Fibroblast of pulmonary artery (primary cell): ENCODE results near the gene LGALS14.
"Not testable (repeated sequence)": the region's sequence is repeated elsewhere in the genome, so short reads cannot be mapped to it uniquely, and the experiment has no call there.

Experiments used
- DNase-seq: peaks from one replicate; pipeline ENCODE4 v3.0.0-alpha.2; 2010; ENCODE audit warnings: low read depth
- H3K4me3 ChIP-seq: replicated peaks from 2 replicates; pipeline ENCODE4 v1.5.1; 2011; ENCODE audit warnings: low read depth, mild to moderate bottlenecking, control low read depth, low read length, moderate library complexity
- CTCF ChIP-seq: IDR thresholded peaks from 2 replicates; pipeline ENCODE4 v1.5.1; 2011; ENCODE audit warnings: mild to moderate bottlenecking, control low read depth, low read length, inconsistent platforms; ENCODE audit errors: missing control alignments

Gene LGALS14

DNA sequence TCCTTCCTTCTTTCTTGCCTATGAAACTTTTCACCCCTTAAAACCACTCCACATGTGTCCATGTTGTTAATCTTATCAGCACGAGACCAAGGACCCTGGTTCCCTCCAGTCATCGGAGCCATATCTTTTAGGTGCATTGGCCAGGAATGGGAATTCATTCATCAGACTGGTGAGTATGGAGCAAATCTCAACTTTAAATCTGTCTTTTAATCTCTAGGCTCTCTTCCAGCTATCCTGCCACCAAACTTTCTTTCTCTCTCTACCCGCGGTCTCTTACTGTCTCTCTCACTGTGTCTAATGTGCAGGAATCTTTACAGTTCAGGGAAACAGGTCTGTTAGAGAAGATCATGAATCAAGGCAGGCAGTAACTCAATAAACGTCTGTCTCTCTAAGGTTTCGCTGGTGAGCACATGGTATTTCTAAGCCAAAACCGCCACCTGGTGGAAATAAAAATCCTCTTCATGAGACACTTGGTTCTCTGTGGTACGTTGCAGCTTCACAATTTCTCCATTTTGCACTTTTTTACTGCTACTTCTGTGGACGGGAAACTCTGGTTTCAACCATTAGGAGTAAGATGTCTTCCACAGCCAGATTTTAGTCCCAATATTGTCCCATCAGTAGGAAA is 32.4 kb upstream of the LGALS14 start:
- DNase-seq, result peak; percentile 68
- peak; percentile 48 for TF ChIP-seq CTCF
- H3K4me3 ChIP-seq, result no peak overlapping the region

- no peak for DNase-seq
- TF ChIP-seq CTCF, result no peak
- no peak overlapping the region for H3K4me3 ChIP-seq
These were observed 31.8 kb upstream of the LGALS14 start for GRCh38 chr19:39672473-39672872.

DNA sequence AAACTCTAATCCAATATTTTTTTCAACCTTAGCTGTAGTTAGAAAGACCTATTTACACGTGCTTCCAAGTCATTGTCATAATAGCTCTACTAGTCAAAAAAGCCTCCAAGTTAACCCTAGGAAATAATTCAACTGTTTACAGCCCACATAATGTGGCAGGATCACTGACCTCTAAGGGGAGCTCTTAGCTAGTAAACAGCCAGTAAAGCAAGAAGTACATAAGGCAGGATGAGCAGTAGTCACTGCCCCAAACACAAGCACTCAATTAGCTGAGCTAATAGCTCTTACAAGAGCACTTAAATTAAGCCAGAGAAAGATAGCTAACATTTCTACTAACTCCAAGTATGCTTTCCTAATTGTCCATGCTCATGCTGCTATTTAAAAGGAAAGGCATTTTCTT is 30.4 kb upstream of the LGALS14 start:
- not testable (repeated sequence) for H3K4me3 ChIP-seq, DNase-seq

GRCh38 chr19:39676004-39676403 is 28.3 kb upstream of the LGALS14 start:
- no peak for TF ChIP-seq CTCF
- H3K4me3 ChIP-seq, result no peak overlapping the region
- no peak for DNase-seq

DNA sequence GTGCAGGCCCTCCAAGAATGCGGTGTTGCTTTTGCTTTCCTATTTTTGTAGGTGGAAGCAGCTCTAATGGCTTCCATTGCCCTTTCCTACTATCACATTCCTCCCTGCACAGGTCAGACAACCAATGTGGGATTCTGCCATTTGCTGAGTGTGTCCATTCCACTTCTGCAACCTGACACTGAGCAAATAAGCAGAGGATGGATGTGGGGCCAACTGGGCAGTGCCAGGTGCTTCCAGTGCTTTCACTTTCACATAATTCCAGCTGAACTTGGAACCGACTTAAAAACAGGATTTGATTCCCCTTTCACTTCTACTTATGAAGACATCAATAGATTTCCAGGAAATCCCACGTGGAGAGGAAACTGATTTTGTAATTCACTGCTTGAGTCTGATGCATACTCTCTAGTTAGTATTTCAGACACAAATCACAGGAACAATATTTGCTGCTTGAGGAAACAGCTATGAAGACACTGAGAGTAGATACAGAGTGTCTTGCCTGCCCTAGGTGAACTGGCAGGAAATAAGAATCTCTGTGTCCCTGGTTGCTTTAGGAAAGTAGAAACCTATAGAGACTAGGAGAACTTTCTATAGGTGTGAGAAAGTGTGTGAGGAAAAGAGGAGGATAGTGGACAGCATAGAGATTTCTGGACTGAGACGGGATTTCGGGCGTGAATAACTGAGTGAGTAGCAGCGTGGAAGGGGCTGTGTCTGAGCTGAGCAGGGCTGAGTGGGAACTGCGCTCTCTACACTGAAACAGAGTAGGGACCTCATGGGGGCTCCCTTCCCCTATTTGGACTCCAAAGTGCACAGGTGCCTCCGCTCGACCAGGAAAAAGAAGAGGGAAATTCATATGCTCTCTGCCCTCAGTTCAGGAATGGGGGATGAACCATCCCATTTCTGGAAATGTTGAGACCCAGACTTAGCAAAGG is 26.1 kb upstream of the LGALS14 start:
- H3K4me3 ChIP-seq, result no peak overlapping the region
- peak; percentile 12 for DNase-seq
- TF ChIP-seq CTCF, result no peak

DNA sequence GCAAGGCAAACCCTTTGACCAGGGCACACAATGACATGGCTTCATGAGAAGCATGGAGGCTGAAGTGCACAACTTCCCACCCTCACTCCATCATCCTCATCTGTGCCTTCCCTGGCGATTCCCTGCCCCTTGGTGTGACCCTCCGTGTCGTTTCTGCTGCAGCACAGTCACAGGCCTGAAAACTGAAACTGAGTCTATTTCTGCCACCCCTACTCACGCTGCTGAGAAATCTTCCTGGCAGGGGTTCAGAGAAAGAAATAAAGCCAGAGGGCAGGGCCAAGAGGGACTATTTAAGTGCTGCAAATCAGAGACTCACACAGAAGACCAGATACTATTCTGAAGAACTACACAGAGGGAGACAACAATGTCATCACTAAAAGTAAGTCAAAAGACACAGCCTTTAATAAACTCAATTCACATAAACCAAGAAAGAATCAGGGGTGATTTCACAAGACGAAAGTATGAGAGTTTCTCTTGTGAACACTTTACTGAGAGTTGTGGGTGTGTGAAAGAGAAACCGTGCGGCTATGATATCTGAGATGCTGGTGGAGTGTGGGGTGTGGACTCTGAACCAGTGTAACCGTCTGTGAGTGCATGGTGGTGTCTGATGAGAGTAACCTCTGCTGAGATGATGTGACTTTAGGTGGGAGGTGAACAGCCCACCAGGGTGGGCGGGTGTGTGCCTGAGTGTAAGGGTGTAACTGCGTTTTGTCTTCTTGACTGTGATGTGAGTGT is 25.1 kb upstream of the LGALS14 start:
- no peak for DNase-seq
- TF ChIP-seq CTCF, result no peak
- H3K4me3 ChIP-seq, result no peak overlapping the region

DNA sequence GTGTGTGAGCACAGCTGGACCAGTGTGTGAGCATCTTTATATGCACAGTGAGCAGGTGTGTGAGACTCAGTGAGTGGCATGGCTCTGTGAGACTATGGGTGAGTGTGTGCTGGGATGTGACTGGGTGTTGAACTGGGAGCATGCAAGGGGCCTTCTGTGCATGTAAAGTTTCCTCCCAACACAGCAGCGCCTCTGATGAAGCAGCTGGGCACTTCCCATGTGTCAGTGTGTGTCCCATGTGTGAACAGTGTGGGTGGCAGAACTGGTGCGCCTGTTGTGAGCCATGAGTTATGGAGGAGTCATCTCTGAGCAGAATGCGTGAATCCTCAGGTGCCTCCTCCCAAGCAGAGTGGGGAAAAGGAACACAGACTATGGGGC is 24.5 kb upstream of the LGALS14 start:
- no peak for TF ChIP-seq CTCF
- no peak for DNase-seq
- H3K4me3 ChIP-seq, result no peak overlapping the region
